ENCODE measurements around the gene APOB. TPM values are rescaled to one million over a fixed set of nuclear protein-coding genes. Genes with fewer than 3 reads are reported as not detected.
A peak's percentile ranks its signal among the peaks of the same experiment; 100 is the strongest.

The APOB gene
- total and polyA plus RNA-seq, 2 of the 13 experiments (the other 11 are each of a cell fraction or from before 2014, with no cell fraction given): 1,569 to 2,515 TPM

DNA sequence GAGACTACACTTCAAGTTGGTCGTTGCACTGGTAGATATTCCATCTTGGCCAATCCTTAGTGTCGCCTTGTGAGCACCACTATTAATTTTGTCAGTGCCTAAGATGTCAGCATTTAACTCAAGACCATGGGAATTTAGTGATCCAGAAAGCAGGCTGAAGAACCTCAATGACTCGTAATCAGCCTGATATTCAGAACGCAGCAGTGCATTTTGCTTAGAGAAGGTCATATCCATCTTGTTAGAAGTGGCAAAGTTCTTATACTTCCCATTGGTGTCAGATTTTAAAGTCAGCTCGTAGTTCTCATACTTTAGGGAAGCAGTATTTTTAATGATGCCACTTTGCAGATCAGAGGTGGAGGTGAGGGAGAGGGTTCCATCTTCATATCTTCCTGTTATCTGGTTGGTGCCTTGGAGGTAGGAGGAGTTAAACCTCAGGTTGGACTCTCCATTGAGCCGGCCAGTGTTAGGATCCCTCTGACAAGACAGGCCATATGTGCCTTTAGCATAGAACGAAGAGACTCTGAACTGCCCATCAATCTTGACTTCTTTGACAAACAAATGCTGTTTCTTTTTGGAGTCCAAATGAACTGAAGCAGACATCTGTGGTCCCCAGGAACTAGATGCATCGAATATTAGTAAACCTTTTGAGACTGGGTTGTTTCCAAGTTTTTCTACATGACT lies 31.9 kb downstream of the APOB start (continued):
- TF ChIP-seq BRD4 (CRISPR knock-in tag; IDR thresholded peaks at IDR 0.05): no peak
- no peak; a peak in 4 of 4 replicates for TF ChIP-seq POLR2A (IDR thresholded peaks at IDR 0.05; ENCODE audit: insufficient read depth in 1 of 2, low read depth in 2 of 2, low read length in 2 of 2)
- TF ChIP-seq GFI1 (CRISPR knock-in tag; IDR thresholded peaks at IDR 0.05; ENCODE audit: borderline replicate concordance): no peak
- no peak for TF ChIP-seq ZNF891 (CRISPR knock-in tag; IDR thresholded peaks at IDR 0.05)
- TF ChIP-seq ZNF441 (CRISPR knock-in tag; IDR thresholded peaks at IDR 0.05; ENCODE audit: borderline replicate concordance): peak; percentile 39; the same call in 1 of the 2 replicates
- no peak for TF ChIP-seq BRF2 (CRISPR knock-in tag; IDR thresholded peaks at IDR 0.05)
- TF ChIP-seq SMARCC2 (IDR thresholded peaks at IDR 0.05): no peak
- no peak for TF ChIP-seq CHCHD3 (CRISPR knock-in tag; IDR thresholded peaks at IDR 0.05)
- TF ChIP-seq ZNF33B (CRISPR knock-in tag; IDR thresholded peaks at IDR 0.05): 0 out of 2 replicates have a peak, but pooled peaks have one; percentile 63
- TF ChIP-seq ZSCAN5A (CRISPR knock-in tag; IDR thresholded peaks at IDR 0.05; ENCODE audit: borderline replicate concordance): 0 out of 2 replicates have a peak, but pooled peaks have one; percentile 11
- TF ChIP-seq MED8 (CRISPR knock-in tag; IDR thresholded peaks at IDR 0.05; ENCODE audit: insufficient replicate concordance): no peak
- TF ChIP-seq, protein P1, sequence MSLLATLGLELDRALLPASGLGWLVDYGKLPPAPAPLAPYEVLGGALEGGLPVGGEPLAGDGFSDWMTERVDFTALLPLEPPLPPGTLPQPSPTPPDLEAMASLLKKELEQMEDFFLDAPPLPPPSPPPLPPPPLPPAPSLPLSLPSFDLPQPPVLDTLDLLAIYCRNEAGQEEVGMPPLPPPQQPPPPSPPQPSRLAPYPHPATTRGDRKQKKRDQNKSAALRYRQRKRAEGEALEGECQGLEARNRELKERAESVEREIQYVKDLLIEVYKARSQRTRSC (CRISPR knock-in tag; IDR thresholded peaks at IDR 0.05; ENCODE audit: low read depth): peak; percentile 85; the same call in 1 of the 2 replicates
- TF ChIP-seq FOXK1 (CRISPR knock-in tag; IDR thresholded peaks at IDR 0.05; ENCODE audit: borderline replicate concordance, low read depth): no peak
- no peak for TF ChIP-seq RNF2 (conservative IDR thresholded peaks at IDR 0.05; ENCODE audit: low read depth)
- TF ChIP-seq ZNF724P (CRISPR knock-in tag; IDR thresholded peaks at IDR 0.05; ENCODE audit: borderline replicate concordance): no peak
- 0 out of 2 replicates have a peak, but pooled peaks have one; percentile 31 for TF ChIP-seq ZNF556 (CRISPR knock-in tag; IDR thresholded peaks at IDR 0.05; ENCODE audit: borderline replicate concordance)
- no peak for TF ChIP-seq MIER2 (CRISPR knock-in tag; IDR thresholded peaks at IDR 0.05)
- no peak for TF ChIP-seq ZNF510 (CRISPR knock-in tag; IDR thresholded peaks at IDR 0.05; ENCODE audit: low read depth)
- TF ChIP-seq AGO2 (optimal IDR thresholded peaks at IDR 0.05; ENCODE audit: low read depth, low read length): peak; percentile 72
- TF ChIP-seq ZNF574 (CRISPR knock-in tag; IDR thresholded peaks at IDR 0.05): no peak
- TF ChIP-seq KDM3A (CRISPR knock-in tag; IDR thresholded peaks at IDR 0.05; ENCODE audit: low read depth): no peak
- TF ChIP-seq, protein P2, sequence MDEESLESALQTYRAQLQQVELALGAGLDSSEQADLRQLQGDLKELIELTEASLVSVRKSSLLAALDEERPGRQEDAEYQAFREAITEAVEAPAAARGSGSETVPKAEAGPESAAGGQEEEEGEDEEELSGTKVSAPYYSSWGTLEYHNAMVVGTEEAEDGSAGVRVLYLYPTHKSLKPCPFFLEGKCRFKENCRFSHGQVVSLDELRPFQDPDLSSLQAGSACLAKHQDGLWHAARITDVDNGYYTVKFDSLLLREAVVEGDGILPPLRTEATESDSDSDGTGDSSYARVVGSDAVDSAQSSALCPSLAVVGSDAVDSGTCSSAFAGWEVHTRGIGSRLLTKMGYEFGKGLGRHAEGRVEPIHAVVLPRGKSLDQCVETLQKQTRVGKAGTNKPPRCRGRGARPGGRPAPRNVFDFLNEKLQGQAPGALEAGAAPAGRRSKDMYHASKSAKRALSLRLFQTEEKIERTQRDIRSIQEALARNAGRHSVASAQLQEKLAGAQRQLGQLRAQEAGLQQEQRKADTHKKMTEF (CRISPR knock-in tag; IDR thresholded peaks at IDR 0.05): no peak
- TF ChIP-seq GABPB1 (CRISPR knock-in tag; IDR thresholded peaks at IDR 0.05): no peak

Data from HepG2 (cell line).